ENCODE results near the gene KLHL26. TPM values are rescaled to one million over a fixed set of nuclear protein-coding genes. Genes with fewer than 3 reads are reported as not detected.

KLHL26 gene
- total and polyA plus RNA-seq, 2 of the 13 experiments (the other 11 are each of a cell fraction or from before 2014, with no cell fraction given) = 1.5 to 1.7 TPM

DNA sequence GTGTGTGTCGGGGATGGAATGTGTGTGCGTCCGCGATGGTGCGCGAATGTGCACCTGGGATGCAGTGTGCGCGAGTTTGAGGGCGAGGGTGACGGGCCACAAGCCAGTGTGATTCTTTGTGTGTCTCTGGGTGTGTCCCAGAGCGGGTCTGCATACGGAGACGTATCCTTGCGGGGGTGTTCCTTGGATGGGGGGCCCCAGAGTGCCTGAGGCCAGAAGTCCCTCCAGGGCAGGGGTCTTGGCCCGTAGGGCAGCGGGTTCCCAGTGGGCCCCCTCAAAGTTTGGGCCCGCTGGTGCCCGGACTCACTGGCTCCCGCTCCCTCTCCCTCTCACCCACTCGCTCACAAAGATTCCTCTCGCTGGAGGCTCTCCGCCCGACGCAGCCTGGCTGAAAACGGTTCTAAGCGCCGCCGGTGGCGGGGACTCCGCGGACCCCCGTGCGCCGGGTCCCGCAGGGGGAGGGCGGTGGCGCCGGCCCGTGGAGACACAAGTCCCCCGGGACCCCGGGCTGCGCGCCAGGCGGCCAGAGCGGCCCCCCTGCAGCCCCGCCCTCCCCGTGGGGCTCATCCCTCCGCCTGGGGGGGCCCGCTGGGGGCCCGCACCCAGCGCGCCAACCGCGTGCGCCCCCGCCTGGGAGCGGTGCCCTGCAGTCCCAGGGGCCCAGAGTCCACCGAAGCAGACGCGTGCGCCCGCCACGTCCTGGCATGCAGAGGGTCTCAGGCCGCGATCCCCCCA lies 31.1 kb upstream of the KLHL26 start (continued):
- peak; percentile 42; the same call in 1 of the 2 replicates for TF ChIP-seq HNF1B (CRISPR knock-in tag; IDR thresholded peaks at IDR 0.05)
- TF ChIP-seq NAIF1 (CRISPR knock-in tag; IDR thresholded peaks at IDR 0.05; ENCODE audit: borderline replicate concordance) = no peak
- TF ChIP-seq, protein P1, sequence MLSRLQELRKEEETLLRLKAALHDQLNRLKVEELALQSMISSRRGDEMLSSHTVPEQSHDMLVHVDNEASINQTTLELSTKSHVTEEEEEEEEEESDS (CRISPR knock-in tag; IDR thresholded peaks at IDR 0.05; ENCODE audit: borderline replicate concordance) = no peak
- no peak for TF ChIP-seq CBX1 (IDR thresholded peaks at IDR 0.05; ENCODE audit: low read depth)
- TF ChIP-seq NRL (CRISPR knock-in tag; IDR thresholded peaks at IDR 0.05; ENCODE audit: borderline replicate concordance) = no peak
- TF ChIP-seq GATAD1 (CRISPR knock-in tag; IDR thresholded peaks at IDR 0.05) = 0 out of 2 replicates have a peak, but pooled peaks have one; percentile 29
- no peak for TF ChIP-seq ZNF292 (CRISPR knock-in tag; IDR thresholded peaks at IDR 0.05; ENCODE audit: borderline replicate concordance, low read depth)
- no peak for TF ChIP-seq ZNF317 (CRISPR knock-in tag; IDR thresholded peaks at IDR 0.05)
- peak; percentile 29 for TF ChIP-seq TAF15 (IDR thresholded peaks at IDR 0.05; ENCODE audit: low read depth, low read length, poor library complexity, severe bottlenecking)
- TF ChIP-seq ZNF574 (CRISPR knock-in tag; IDR thresholded peaks at IDR 0.05) = peak; percentile 53
- peak; percentile 91 for TF ChIP-seq SRSF1 (optimal IDR thresholded peaks at IDR 0.05; ENCODE audit: low read depth, low read length)
- TF ChIP-seq ZHX2 (IDR thresholded peaks at IDR 0.05; ENCODE audit: low read depth) = no peak
- TF ChIP-seq ZHX2 (CRISPR knock-in tag; IDR thresholded peaks at IDR 0.05; ENCODE audit: borderline replicate concordance) = no peak
- TF ChIP-seq TAF1 (CRISPR knock-in tag; IDR thresholded peaks at IDR 0.05) = peak; percentile 20; the same call in 1 of the 2 replicates
- TF ChIP-seq ELF3 (CRISPR knock-in tag; IDR thresholded peaks at IDR 0.05) = no peak
- TF ChIP-seq ZFP36 (IDR thresholded peaks at IDR 0.05; ENCODE audit: borderline replicate concordance, low read depth, low read length, partially characterized antibody) = no peak
